Activated CD4-positive, alpha-beta memory T cell treated with anti-CD3 and anti-CD28 coated beads for 36 hours (primary cell): ENCODE data around the gene LAGE3. TPM values are rescaled to one million over a fixed set of nuclear protein-coding genes. Genes with fewer than 3 reads are reported as not detected.
A peak's percentile ranks its signal among the peaks of the same experiment; 100 is the strongest.

ENCODE experiments used
- CTCF ChIA-PET: fragments of 350-600 bp; sonication (Branson Sonifier 250); formaldehyde crosslinking; loops from one replicate; lab custom pipeline; 2021; ENCODE audit warnings: antibody characterized with exemption, inconsistent platforms; lab: Charles Lee
- POLR2A ChIA-PET: fragments of 350-600 bp; sonication (Branson Sonifier 250); formaldehyde crosslinking; loops from one replicate; lab custom pipeline; 2021; ENCODE audit warnings: antibody characterized with exemption; lab: Charles Lee
- DNase-seq: peaks from one replicate; pipeline ENCODE4 v3.0.0-alpha.2; 2020
- H3K27ac Mint-ChIP-seq: one replicate; pipeline ENCODE4 v1.8.0; 2021; ENCODE audit warnings: mixed read lengths
- H3K27me3 Mint-ChIP-seq: one replicate; pipeline ENCODE4 v1.8.0; 2021; ENCODE audit warnings: mixed read lengths
- H3K36me3 Mint-ChIP-seq: one replicate; pipeline ENCODE4 v1.8.0; 2021; ENCODE audit warnings: mixed read lengths
- H3K4me1 Mint-ChIP-seq: one replicate; pipeline ENCODE4 v1.8.0; 2021; ENCODE audit warnings: low read depth, mixed read lengths
- H3K4me3 Mint-ChIP-seq: one replicate; pipeline ENCODE4 v1.8.0; 2021; ENCODE audit warnings: mild to moderate bottlenecking, mixed read lengths
- H3K9me3 Mint-ChIP-seq: one replicate; pipeline ENCODE4 v1.8.0; 2021; ENCODE audit warnings: mixed read lengths
- intact Hi-C: fragments of 100-400 bp; cut with micrococcal nuclease; formaldehyde crosslinking; loops from one replicate; pipeline ENCODE4 v1.15.1; 2023
- total RNA-seq, 2 experiments: library from RNA; stranded (reverse); gene quantifications; one replicate each; pipeline ENCODE4 v1.2.3, GENCODE V29; 2021

The LAGE3 gene, protein sequence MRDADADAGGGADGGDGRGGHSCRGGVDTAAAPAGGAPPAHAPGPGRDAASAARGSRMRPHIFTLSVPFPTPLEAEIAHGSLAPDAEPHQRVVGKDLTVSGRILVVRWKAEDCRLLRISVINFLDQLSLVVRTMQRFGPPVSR
- total RNA-seq = 10 to 100 TPM; 45.5 to 47.7 TPM

DNA sequence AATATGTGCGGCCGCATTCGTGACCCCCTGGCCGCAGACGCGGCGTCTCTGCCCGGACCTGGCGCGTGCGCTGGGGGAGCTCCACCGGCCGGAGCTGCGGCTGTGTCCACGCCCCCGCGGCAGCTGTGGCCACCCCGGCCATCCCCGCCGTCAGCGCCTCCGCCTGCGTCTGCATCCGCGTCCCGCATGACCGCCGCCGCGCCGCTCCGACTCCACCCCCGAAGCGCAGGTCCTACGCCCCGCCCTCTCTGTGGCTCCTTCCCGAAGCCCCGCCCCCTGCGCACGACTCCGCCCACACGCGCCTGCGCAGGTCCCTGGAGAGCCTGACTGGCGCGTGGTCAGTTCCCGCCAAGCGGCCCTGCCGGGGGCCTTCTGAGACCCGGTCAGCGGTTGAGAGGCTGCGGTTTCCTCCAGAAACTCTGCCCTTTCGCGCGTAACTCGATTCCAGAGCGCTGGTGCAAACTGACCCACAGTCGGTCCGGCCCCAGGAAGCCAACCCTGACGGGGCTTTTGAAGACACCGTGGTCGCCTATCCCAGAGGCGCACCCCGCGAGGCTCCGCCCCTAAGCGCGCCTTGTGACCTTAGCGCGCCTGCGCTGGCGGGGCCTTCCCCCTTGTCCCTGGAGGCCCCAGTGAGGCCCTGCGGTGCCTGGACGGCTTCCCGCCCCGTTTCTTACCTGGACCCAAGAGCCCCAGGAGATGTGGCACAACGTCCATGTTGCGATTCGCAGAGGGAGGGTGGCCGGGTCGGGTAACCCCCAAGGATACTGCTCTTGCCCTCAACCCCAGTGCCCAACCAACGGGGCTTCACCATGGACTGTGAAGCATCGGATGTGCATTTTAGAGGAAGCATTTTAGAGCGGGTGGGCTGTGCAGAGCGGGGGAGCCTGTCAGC lies at the start of gene LAGE3:
Gene LAGE3 (minus strand): TSS at position 554 of the 895 bp plus-strand sequence. CDS start 366 bp downstream, at position 188.
- peak; percentile 96 for DNase-seq
- peaks cover 19% of the 10 kb centered on the region for H3K4me1 Mint-ChIP-seq
- H3K4me3 Mint-ChIP-seq = peak within 1 kb of the TSS; percentile 81
- ChIA-PET POLR2A (interaction anchor here (0.6 to 1.3 kb wide), 4 partner anchors 8 to 79 kb away, joined by 3 to 4 read pairs (median 3); partner anchors contain the start of gene UBL4A), CTCF (no interaction called here)
- no peaks in the 10 kb centered on the region for H3K9me3 Mint-ChIP-seq
- H3K27ac Mint-ChIP-seq = peak within 1 kb of the TSS; percentile 95
- no peaks in the 10 kb centered on the region for H3K27me3 Mint-ChIP-seq
- H3K36me3 Mint-ChIP-seq = no peaks in the 10 kb centered on the region
- intact Hi-C loops = loop anchor here (5.0 kb wide), 1 partner anchor 37 kb away; the partner anchor contains the start of gene FAM50A

DNA sequence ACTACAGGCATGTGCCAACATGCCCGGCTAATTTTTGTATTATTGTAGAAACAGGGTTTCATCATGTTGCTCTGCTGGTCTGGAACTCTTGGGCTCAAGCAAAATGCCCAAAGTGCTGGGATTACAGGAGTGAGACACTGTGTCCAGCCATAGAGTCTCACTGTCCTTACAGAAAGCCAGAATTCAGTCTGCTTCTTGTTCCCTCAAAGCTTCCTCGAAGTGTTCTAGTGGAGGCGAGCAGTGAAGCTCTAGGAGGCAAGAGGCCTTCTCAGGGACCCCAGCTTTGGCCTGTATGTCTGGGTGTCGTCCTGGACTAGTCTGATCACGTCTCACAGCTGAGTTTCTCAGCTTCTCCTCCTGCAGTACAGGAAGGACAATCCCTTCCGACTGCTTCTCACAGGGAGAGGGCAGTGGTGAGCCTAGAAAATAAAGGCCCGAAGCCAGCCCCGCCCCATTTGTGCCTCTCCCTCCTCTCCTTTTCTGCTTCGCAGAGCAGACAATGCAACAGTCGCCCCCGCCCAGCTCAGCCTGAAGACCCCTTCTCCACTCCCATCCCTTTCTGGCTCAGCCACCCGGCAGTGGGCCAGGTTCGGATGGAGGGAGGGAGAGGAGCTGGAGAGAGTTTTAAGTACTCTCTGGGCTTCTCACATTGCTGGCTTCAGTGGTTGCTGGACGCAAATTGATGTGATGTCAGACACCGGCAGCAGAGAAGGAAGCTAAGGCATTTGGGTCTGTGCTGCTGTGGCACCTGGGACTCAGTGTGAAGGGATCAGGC lies 48.0 kb upstream of the LAGE3 start:
- intact Hi-C loops = no loop called here
- Mint-ChIP-seq H3K27ac (peak overlapping the region; percentile 42), H3K4me1 (peaks cover 19% of the 10 kb centered on the region), H3K9me3 (no peaks in the 10 kb centered on the region), H3K36me3 (no peaks in the 10 kb centered on the region), H3K27me3 (no peaks in the 10 kb centered on the region), H3K4me3 (no peak overlapping the region)
- DNase-seq = peak; percentile 80
- ChIA-PET POLR2A (interaction anchor here (0.8 to 1.2 kb wide), 2 partner anchors 10 to 37 kb away, joined by 3 to 4 read pairs; partner anchors contain the start of gene SLC10A3), CTCF (interaction anchor here (0.7 to 2.3 kb wide), 13 partner anchors 9 to 153 kb away, joined by 3 to 8 read pairs (median 3); partner anchors contain the start of genes ATP6AP1, EMD, FLNA and PLXNA3)

DNA sequence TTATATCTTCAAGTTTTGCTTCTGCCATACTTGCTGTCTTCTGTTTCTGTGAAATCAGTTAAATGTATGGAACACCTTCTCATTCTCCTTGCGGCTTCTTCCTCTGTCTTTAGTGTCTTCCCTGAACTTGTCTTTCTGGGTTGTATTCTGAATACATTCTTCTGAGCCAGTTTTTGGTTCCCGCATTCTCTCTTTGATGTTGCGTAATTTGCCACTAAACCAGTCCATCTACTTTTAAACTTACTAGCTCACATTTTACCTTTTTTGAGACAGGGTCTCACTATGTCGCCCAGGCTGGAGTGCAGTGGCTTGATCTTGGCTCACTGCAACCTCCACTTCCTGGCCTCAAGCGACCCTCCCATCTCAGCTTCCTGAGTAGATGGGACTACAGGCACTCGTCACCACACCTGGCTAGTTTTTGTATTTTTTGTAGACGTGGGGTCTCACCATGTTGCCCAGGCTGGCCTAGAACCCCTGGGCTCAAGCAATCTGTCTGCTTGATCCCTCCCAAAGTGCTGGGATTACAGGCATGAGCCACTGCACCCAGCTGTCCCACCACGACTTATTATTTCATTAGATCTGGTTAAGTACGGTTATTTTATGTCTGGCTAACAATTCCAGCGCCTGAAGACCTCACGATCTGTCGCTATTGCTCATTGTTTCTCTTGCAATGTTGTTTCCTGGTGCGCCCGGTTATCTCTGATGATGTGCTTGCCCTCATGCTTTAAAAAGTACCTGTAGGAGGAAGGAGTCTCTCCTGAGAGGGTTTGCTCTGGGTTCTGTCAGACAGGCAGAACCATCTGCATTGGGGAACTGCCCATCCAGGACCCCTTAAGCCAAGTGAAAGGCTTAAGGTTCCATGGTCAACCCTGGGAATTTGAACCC lies 46.8 kb upstream of the LAGE3 start:
- CTCF ChIA-PET = no interaction called here
- H3K4me1 Mint-ChIP-seq = peaks cover 19% of the 10 kb centered on the region

GRCh38 chrX:154519389-154519788 lies 40.3 kb upstream of the LAGE3 start:
- Mint-ChIP-seq H3K9me3 (no peaks in the 10 kb centered on the region), H3K36me3 (no peaks in the 10 kb centered on the region), H3K27me3 (no peaks in the 10 kb centered on the region), H3K27ac (no peak overlapping the region), H3K4me3 (no peak overlapping the region), H3K4me1 (peaks cover 5% of the 10 kb centered on the region)
- CTCF ChIA-PET = no interaction called here
- no peak for DNase-seq
- intact Hi-C loops = no loop called here
- POLR2A ChIA-PET = no interaction called here

More for the DNA sequence above, 46.8 kb upstream of the LAGE3 start:
- POLR2A ChIA-PET = interaction anchor here (0.6 kb wide), 1 partner anchor 109 kb away, joined by 3 read pairs; no protein-coding TSS in a partner anchor
- H3K27ac Mint-ChIP-seq = no peak overlapping the region
- H3K9me3 Mint-ChIP-seq = no peaks in the 10 kb centered on the region
- no peak for DNase-seq
- no peaks in the 10 kb centered on the region for H3K27me3 Mint-ChIP-seq
- intact Hi-C loops = no loop called here
- no peaks in the 10 kb centered on the region for H3K36me3 Mint-ChIP-seq
- H3K4me3 Mint-ChIP-seq = no peak overlapping the region

GRCh38 chrX:154517101-154517781 lies 38.2 kb upstream of the LAGE3 start:
- DNase-seq = no peak
- H3K4me3 Mint-ChIP-seq = no peak overlapping the region
- H3K27ac Mint-ChIP-seq = no peak overlapping the region
- H3K9me3 Mint-ChIP-seq = no peaks in the 10 kb centered on the region
- POLR2A ChIA-PET = interaction anchor here (1.3 to 1.5 kb wide), 2 partner anchors 10 to 27 kb away, joined by 4 to 5 read pairs; partner anchors contain the start of gene SLC10A3
- no peaks in the 10 kb centered on the region for H3K27me3 Mint-ChIP-seq
- H3K36me3 Mint-ChIP-seq = peaks cover 1% of the 10 kb centered on the region
- CTCF ChIA-PET = interaction anchor here (1.5 kb wide), 1 partner anchor 10 kb away, joined by 7 read pairs; no protein-coding TSS in a partner anchor
- intact Hi-C loops = no loop called here
- H3K4me1 Mint-ChIP-seq = peaks cover 11% of the 10 kb centered on the region

DNA sequence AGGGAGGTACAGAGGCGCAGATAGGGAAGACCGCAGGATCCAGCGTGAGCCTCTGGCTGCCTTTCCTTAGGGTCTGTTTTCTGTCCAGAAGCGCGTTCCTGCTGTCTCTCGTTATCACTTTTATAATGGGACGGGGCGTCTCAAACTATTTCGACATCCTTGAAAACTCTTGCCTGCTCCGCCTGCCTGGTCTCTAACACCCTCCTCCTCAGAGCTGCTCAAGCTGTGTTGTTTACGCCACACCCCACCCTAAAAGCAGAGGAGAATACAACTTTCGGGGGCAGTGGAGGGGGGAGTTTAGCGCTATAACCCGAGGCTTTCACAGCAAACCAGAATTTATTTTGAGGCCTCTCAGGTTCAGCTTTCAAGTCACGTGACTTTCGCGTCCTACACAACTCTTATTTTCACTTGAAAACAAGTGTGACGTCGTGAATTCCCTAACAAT lies 37.6 kb upstream of the LAGE3 start:
- intact Hi-C loops = loop anchor here (1.0 kb wide), 1 partner anchor 26 kb away; the partner anchor contains the start of gene SLC10A3
- DNase-seq = no peak
- no peaks in the 10 kb centered on the region for H3K27me3 Mint-ChIP-seq
- H3K9me3 Mint-ChIP-seq = no peaks in the 10 kb centered on the region
- H3K27ac Mint-ChIP-seq = peak overlapping the region; percentile 90
- H3K36me3 Mint-ChIP-seq = peaks cover 1% of the 10 kb centered on the region
- peaks cover 13% of the 10 kb centered on the region for H3K4me1 Mint-ChIP-seq
- H3K4me3 Mint-ChIP-seq = peak overlapping the region; percentile 84
- ChIA-PET POLR2A (interaction anchor here (1.3 to 1.6 kb wide), 3 partner anchors 10 to 146 kb away, joined by 3 to 5 read pairs (median 4); partner anchors contain the start of gene SLC10A3), CTCF (interaction anchor here (1.5 kb wide), 1 partner anchor 11 kb away, joined by 7 read pairs; no protein-coding TSS in a partner anchor)

DNA sequence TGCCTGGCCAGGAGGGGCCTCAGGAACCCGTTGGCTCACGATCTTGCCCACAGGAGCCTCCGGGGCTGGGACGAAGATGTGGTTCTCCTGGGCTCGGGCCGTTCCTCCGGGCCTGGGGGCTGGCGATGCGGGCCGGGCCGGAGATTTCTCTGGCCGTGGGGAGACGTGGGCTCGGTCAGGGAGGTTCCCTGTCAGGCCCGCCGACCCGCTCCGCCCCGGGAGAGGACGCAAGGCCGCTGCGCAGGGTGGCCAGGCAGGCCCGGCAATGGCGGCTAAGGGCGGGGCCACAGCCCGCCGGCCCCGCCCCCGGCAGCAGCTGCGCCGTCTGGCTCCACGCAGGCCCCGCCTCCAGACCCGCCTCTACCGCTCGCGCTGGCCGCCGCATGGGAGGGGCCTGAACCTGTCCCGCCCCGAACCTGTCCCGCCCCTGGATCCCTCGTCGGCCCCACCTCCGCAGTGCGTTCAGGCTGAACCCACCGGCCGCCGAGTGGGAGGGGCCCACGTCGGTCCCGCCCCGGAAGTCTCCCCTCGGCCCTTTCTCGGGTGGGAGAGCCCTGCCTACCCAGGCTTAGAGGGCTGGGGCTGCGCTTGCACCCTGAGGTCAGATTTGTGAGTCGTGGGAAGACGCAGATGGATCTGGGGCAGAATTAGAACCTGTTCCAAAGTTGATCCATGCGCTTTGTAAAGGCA lies 37.0 kb upstream of the LAGE3 start, which contains the start of gene FAM3A:
Gene FAM3A (minus strand): TSS at position 267 of the 690 bp plus-strand sequence. CDS start 460 bp downstream, outside the sequence.
- CTCF ChIA-PET = no interaction called here
- peak; percentile 95 for DNase-seq
- H3K4me3 Mint-ChIP-seq = peak within 1 kb of the TSS; percentile 84
- peaks cover 1% of the 10 kb centered on the region for H3K36me3 Mint-ChIP-seq
- H3K9me3 Mint-ChIP-seq = no peaks in the 10 kb centered on the region
- H3K27ac Mint-ChIP-seq = peak within 1 kb of the TSS; percentile 90
- intact Hi-C loops = loop anchor here (1.0 kb wide), 1 partner anchor 26 kb away; the partner anchor contains the start of gene SLC10A3
- no peaks in the 10 kb centered on the region for H3K27me3 Mint-ChIP-seq
- POLR2A ChIA-PET = interaction anchor here (1.3 to 1.6 kb wide), 4 partner anchors 11 to 145 kb away, joined by 3 to 5 read pairs (median 4); partner anchors contain the start of gene SLC10A3
- H3K4me1 Mint-ChIP-seq = peaks cover 17% of the 10 kb centered on the region

- ChIA-PET POLR2A (interaction anchor here (0.6 to 1.6 kb wide), 4 partner anchors 25 to 144 kb away, joined by 3 to 5 read pairs (median 3); partner anchors contain the start of gene SLC10A3), CTCF (interaction anchor here (0.7 kb wide), 1 partner anchor 12 kb away, joined by 4 read pairs; no protein-coding TSS in a partner anchor)
- H3K4me3 Mint-ChIP-seq = peak overlapping the region; percentile 81
- H3K9me3 Mint-ChIP-seq = no peaks in the 10 kb centered on the region
- peak overlapping the region; percentile 80 for H3K27ac Mint-ChIP-seq
- intact Hi-C loops = no loop called here
- H3K4me1 Mint-ChIP-seq = peaks cover 19% of the 10 kb centered on the region
- peak; percentile 47 for DNase-seq
- peaks cover 5% of the 10 kb centered on the region for H3K36me3 Mint-ChIP-seq
- no peaks in the 10 kb centered on the region for H3K27me3 Mint-ChIP-seq
These were observed 36.2 kb upstream of the LAGE3 start for GRCh38 chrX:154515090-154515965.

DNA sequence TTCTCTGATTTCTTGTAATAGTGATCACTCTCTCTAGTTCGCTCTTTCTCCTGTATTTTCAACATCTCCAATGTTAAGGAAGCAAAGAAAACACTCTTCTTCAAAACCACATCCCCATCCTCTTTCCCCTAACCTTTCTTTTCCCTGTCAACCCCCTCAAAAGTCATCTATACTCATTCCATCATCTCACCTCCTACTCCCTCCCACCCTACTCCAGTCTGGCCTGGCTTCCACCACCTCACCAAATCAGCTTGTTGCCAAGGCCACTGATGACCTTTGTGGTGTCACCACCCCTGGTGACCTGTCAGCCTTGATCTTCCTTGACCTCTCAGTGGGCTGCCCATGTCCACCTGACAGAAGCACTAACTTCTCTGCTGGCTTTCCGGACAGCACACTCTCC lies 34.6 kb upstream of the LAGE3 start:
- peaks cover 9% of the 10 kb centered on the region for H3K36me3 Mint-ChIP-seq
- intact Hi-C loops = no loop called here
- no peaks in the 10 kb centered on the region for H3K27me3 Mint-ChIP-seq
- DNase-seq = no peak
- H3K27ac Mint-ChIP-seq = peak overlapping the region; percentile 48
- CTCF ChIA-PET = no interaction called here
- H3K4me3 Mint-ChIP-seq = peak overlapping the region; percentile 16
- H3K9me3 Mint-ChIP-seq = no peaks in the 10 kb centered on the region
- H3K4me1 Mint-ChIP-seq = peaks cover 19% of the 10 kb centered on the region
- POLR2A ChIA-PET = interaction anchor here (1.1 kb wide), 1 partner anchor 15 kb away, joined by 3 read pairs; no protein-coding TSS in a partner anchor
